Mammary epithelial cell (primary cell): ENCODE results near the gene SWT1.
"Not testable (repeated sequence)": the region's sequence is repeated elsewhere in the genome, so short reads cannot be mapped to it uniquely, and the experiment has no call there.

Source experiments
- EZH2 ChIP-seq: IDR thresholded peaks from 2 replicates; pipeline ENCODE4 v1.6.1; 2012; ENCODE audit warnings: low read length, inconsistent platforms, borderline replicate concordance
- TF ChIP-seq, protein P1 (sequence below), 2 donors: IDR thresholded peaks in 1 of 2; conservative IDR thresholded peaks in 1 of 2; 2 replicates each; pipeline ENCODE4 v1.5.1; 2011 to 2012; ENCODE audit warnings: inconsistent platforms in 2 of 2, low read length in 2 of 2, mild to moderate bottlenecking in 2 of 2, control low read depth in 1 of 2, low read depth in 1 of 2; ENCODE audit not compliant: insufficient read depth in 1 of 2; ENCODE audit errors: extremely low read depth in 1 of 2

DNA sequence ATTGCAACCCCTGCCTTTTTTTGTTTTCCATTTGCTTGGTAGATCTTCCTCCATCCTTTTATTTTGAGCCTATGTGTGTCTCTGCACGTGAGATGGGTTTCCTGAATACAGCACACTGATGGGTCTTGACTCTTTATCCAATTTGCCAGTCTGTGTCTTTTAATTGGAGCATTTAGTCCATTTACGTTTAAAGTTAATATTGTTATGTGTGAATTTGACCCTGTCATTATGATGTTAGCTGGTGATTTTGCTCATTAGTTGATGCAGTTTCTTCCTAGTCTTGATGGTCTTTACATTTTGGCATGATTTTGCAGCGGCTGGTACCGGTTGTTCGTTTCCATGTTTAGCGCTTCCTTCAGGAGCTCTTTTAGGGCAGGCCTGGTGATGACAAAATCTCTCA lies 98.6 kb downstream of the SWT1 start:
- TF ChIP-seq, protein P1, sequence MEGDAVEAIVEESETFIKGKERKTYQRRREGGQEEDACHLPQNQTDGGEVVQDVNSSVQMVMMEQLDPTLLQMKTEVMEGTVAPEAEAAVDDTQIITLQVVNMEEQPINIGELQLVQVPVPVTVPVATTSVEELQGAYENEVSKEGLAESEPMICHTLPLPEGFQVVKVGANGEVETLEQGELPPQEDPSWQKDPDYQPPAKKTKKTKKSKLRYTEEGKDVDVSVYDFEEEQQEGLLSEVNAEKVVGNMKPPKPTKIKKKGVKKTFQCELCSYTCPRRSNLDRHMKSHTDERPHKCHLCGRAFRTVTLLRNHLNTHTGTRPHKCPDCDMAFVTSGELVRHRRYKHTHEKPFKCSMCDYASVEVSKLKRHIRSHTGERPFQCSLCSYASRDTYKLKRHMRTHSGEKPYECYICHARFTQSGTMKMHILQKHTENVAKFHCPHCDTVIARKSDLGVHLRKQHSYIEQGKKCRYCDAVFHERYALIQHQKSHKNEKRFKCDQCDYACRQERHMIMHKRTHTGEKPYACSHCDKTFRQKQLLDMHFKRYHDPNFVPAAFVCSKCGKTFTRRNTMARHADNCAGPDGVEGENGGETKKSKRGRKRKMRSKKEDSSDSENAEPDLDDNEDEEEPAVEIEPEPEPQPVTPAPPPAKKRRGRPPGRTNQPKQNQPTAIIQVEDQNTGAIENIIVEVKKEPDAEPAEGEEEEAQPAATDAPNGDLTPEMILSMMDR (conservative IDR thresholded peaks at IDR 0.05 in 1 of 2, IDR thresholded peaks at IDR 0.05 in 1 of 2; ENCODE audit: extremely low read depth in 1 of 2, insufficient read depth in 1 of 2, low read depth in 1 of 2, low read length in 2 of 2): not testable (repeated sequence)
- not testable (repeated sequence) for TF ChIP-seq EZH2
